GM19467 (cell line): ENCODE measurements around the gene UBIAD1.
"Not testable (repeated sequence)": the region's sequence is repeated elsewhere in the genome, so short reads cannot be mapped to it uniquely, and the experiment has no call there.

Experiments
- ATAC-seq: cut with Tn5 transposase; IDR thresholded peaks from one replicate; pipeline ENCODE4 v1.9.1; 2021; ENCODE audit warnings: mild to moderate bottlenecking, moderate library complexity; ENCODE audit not compliant: unreplicated experiment

UBIAD1 gene, protein sequence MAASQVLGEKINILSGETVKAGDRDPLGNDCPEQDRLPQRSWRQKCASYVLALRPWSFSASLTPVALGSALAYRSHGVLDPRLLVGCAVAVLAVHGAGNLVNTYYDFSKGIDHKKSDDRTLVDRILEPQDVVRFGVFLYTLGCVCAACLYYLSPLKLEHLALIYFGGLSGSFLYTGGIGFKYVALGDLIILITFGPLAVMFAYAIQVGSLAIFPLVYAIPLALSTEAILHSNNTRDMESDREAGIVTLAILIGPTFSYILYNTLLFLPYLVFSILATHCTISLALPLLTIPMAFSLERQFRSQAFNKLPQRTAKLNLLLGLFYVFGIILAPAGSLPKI

DNA sequence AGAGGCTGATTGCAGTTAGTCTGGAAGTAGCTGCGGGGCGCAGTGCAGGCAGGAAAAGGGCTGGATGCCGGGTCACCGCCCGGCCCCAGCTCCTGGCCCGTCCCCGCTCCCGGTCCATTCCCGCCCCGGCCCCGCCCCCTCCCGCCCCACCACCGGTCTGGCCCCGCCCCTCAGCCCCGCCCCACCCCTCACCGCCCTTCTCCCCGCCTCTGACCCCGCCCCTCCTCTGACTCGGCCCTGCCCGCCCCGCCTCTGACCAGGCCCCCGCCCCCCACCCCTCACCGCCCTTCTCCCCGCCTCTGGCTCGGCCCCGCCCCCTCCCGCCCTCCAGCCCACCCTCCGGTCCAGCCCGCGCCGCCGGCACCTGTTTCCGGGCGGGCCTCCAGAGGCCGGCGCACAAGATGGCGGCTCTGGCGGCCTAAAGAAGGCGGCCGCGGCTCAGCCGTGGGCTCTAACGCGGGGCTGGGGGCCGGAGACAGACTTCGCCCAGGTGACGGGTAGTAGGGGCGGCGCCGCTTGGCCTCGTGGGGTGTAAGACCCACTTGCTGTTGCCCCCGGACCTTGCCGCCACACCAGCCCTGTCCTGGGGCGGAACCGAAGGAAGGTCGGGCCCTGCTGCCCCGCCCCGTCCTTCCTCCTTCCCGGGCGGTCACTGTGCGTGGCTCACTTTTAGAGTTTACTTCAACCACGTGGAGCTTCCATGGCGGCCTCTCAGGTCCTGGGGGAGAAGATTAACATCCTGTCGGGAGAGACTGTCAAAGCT is at the start of gene UBIAD1:
Gene UBIAD1, plus strand, starts transcription at position 367 of the 763 bp plus-strand sequence. Its CDS starts 334 bp downstream, at position 701.
- ATAC-seq, result peak; percentile 74

DNA sequence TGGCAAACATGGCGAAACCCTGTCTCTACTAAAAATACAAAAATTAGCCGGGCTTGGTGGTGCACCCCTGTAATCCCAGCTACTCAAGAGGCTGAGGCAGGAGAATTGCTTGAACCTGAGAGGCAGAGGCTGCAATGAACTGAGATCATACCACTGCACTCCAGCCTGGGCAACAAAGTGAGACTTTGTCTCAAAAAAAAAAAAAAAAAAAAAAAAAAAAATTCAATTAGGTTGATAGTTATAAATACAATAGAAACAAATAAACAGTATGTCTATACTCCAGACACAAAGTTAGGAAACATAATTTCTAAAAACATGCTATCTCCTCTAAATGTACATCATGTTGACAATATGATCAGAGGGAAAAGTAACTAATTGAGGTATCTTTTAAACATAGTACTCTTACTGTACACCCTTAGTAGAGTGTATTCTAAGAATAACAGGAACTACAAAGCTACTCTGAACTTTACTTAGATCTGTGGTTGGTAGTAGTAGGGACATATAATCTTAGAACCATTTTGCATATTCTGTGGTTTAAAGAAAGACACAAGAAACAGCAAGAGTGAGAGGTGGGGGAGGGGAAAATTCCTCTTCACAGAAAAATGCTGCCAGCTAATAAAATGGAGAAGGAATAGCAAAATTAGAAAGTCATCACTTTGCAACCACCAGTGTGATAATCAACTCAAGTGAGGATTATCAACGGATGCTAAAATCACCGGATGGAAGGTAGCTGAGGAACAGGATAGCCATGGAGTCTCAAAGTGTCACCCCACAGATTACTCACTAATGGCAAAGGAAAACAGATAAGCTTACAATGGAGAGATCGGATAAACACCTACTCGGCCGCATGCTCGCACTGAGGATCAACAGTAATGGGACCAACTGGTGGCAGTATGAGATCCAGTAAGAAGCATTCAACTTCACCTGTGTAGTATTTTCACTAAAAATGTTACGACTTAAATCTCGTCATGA is 45.6 kb upstream of the UBIAD1 start:
- ATAC-seq, result no peak

DNA sequence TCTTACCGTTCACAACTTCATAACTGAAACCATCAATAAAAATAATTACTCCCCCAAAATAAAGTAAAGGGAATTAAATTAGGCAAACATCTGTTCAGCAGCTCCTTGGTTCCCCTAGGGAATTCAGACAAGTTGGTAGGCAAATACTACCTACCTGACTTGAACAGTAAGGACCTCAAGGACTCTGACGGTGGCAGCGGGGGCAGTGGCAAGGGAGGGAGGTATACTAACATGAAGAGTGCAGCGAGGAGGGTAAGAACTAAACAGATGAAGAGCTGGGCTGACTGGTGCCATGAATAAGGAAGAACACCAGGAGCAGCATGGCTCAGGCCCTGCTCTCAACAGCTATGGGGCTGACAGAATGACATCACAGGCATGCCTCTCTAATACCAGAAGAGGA is 43.8 kb upstream of the UBIAD1 start:
- ATAC-seq, result no peak

DNA sequence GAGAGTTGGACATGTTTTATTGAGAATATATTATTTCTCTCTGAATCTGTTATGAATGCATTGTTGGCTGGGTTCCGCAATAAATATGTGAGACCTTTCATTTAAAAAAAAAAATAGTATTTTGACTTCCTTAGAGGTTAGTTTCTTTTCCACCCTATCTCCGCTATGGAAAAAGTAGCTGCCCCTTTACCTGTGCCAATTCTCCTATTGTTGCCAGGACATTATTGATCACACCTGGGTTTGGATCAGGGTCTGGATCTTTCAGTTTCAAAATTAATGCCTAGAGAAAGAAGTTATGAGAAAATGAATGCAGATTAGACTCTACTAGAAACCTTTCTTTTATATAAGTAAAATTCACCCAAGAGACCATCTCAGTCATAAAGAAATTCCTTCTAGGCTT is 39.8 kb upstream of the UBIAD1 start:
- no peak for ATAC-seq

DNA sequence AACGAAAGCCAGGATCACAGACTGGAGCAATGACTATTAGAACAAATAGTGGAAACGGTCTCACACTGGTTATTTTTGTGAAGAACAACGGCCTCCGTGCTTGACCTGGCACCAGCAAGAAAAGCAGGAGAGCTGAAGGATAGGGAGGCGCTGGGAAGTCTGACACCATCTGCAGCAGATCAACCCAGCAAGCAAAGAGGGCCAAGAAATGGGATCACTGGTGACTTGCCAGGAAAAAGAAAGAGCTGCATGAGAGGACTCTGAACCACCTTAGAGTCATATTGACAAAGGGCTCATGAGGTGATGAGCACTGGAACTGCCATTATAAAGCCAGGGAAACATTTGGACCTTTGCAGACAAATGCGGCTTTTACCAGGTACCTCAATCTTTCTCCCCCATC is 35.6 kb upstream of the UBIAD1 start:
- no peak for ATAC-seq

DNA sequence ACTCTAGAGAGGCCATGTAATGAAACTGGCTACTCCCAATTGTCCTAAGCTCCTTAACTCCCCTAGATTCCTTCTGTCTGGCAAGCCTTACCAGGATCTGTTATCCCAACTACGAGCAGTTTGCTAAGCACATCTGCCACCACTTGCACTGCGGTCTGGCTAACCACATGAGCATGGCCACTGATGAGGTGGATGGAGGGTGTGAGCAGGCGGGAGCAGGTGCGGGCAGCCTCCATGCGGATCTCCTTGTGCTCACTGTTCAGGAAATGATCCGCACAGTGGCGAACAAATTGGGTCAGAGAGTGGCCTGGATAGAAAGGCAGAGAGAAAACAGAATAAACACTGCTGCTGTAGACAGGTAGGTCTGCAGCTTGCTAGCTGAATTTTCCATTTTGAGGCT is 34.7 kb upstream of the UBIAD1 start:
- no peak for ATAC-seq

DNA sequence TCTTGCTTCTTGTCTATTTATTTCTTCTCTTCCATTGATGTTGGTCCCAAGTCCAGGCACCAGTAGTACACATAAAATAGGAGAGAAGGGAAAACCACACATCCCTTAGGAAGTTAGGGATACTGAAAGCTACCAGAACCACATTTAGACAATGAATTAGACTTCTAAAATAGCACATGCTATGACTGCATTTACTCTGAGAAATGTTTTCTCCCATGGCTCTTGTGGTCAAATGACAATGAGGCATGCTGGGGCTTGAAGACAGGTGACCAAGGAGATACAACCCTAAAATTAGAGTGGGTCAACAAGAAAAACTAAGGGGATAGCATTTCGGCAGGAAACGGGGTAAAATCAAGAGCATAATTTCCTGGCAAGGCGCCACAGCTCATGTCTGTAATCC is 27.8 kb upstream of the UBIAD1 start:
- no peak for ATAC-seq

DNA sequence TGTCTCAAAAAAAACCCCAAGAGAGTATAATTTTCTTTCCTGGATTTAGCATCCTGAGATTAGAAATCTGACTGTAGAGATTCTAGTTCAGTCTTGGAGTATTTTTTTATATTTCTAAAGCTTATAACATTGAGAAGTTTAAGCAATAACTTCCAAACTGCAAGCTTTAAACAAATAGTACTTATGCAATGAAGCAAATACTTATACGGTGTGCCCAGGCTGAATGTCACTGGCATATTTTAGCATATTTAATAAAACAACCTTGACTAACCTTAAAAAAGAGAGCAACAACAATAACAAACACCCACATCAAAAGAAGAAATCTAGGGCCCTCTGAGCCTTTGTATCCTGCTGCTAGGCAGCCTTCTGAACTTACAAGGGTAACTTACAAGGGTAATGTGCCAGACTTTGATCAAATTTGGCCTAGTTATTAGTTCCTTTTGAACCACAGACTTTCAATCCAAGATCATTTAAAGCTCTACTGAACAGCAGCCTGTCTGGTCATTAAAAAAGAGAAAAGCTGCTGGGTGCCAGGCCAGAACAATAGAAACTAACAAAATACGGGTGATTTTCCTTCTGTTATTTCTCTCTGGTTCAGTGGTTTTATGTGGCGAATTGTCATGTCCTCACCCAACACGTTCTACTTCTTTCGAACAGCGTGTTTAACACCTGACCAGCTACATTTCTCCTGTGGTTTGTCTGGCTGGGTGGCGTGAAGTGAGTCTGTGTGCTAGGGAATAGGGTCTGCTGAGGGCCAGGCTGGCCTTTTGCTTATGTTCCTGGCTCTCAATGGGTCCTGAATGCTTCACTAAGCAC is 26.9 kb upstream of the UBIAD1 start:
- ATAC-seq, result no peak

DNA sequence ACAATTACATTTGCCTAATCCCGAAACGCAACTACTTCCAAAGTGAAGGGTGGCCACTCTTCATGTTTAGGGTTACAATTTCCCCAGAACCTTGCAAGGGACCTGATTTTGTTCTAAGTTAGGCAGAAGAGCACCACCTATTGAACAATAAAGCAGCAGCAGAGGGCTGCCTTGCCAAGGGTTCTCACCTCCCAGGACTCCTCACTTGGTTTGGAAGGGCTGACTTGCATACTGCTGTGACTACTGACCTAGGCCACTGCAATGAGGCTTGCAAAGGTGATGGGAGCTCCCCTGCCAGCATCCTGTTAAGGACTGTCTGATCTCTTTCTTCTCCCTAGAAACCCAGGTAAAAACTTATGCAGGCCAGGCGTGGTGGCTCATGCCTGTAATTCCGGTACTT is 24.8 kb upstream of the UBIAD1 start:
- ATAC-seq, result no peak

DNA sequence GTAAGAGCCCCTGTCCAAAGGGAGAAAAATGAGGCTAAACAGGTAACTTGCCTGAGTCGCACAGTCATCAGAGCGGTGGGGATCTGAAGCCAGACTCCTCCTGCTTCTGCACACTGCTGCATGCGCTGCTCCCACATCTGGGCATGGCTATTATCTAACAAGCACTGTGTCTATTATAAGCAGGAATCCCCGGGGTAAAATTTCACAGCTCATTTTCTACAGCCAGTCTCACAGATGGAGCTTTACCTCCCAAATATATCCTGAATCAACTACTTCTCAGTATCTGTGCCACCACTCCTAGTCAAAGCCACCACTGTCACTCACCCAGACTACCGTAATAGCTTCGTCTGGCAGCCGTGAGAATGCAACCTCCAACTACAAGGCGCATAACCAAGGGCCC is 20.5 kb upstream of the UBIAD1 start:
- no peak for ATAC-seq

DNA sequence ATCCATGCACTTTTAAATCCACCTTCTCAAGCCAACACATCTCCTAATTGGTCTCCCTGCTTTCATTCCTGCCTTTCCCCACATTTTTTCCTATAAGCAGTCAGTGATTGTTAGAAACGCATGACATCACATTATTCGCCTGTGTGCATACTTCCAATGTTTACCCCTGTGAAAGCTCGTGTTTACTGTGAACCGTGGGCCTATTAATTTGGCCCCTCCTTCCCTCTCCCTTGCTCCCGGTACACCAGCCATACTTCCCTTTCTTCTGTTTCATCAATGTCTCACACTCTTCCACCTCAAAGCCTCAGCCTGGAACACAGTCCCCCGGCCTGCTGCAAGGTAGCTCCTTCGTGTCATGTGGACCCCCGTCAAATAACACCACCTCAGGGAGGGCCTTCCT is 19.8 kb upstream of the UBIAD1 start:
- ATAC-seq, result no peak

DNA sequence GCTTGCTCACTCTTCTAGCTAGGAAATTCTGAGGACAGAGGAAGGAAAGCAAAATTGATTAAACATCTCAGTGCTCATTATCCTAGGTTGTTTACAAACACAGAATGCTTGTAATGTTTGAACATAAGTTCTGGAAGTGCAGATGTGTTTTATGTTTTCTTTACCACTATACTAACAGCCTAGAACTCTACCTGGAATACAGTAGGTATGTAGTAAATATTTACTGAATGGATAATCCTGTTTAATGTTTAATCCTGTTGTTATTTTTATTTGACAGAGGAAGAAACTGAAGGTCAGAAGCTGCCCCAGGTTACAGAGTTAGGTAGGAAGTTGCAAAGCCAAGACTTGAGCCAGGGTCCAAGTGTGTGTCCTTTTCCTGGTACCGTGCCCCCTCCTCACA is 16.7 kb upstream of the UBIAD1 start:
- no peak for ATAC-seq

DNA sequence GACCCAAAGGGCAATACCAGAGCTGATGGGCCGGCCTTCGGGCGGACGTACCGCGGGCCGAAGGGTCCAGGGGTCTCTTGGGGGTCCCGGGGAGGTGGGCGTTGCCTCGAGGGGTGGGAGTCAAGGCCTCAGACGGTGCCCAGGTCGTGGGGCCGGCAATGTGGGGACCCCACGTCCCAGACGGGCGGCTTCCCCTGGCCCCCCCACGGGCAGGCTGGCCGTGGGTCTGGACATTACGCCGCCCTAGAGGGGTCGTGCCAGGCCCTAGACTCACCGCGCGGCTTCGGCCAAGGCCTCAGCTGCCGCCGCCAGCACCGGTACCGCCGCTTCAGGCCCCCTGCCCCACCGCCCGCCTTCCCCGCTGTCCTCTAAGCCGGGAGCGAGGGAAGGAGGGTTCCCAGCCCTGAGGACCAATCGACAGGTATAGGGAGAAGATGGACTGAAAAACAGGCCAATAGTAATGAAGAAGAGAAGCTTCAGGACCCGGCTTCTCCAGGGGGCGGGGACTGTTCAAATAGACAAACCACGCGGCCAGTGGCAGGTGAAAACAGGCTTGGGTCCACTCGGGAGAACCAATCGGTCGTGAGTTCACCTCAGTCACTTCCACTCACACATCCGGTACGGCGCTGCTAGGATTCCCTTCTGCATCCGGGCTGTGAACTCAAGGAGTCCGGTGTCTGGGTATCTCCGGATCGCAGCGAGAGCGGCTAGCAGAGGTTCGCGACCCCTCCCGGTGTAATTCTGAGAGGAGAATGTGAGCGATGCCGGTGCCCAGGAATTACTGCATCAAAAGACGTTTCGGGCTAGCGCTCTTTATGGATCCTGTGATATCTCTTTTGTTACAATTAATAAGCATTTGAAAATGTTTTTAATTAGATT is 10.6 kb upstream of the UBIAD1 start, which contains the start of gene MTOR:
Gene MTOR, minus strand, starts transcription at position 381 of the 879 bp plus-strand sequence. CDS start 3,142 bp downstream, outside the sequence.
- ATAC-seq, result peak; percentile 99

DNA sequence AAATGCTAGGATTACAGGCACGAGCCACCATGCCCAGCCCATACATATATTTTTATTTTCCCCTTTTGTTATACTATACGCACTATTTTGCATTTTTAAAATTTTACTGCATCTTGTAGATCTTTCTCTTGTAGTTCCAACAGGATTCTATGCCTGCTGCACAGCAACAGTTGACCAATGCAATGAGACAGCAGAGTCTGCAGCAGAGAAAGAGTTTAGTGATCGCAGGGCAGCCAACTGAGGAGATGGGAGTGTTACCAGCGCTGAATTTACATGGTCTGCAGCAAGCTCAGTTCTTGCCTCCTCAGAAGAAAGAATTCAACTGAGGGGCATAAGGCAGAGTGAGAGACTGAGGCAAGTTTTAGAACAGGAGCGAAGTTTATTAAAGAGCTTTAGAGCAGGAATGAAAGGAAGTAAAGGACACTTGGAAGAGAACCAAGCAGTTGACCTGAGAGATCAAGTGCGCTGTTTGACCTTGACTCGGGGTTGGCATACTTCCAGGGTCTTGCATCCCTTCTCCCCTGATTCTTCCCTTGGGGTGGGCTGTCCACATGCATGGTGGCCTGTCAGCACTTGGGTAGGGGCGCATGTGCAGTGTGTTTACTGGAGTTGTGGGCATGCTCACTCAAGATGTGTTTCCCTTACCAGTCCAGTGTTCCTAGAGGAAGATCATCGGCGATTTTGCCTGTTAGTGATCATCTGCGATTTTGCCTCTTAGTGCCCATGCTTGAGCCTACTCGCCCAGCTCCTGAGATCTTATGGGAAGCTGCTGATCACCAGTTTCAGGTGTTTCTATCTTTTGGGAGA is 6.5 kb upstream of the UBIAD1 start:
- ATAC-seq, result no peak

DNA sequence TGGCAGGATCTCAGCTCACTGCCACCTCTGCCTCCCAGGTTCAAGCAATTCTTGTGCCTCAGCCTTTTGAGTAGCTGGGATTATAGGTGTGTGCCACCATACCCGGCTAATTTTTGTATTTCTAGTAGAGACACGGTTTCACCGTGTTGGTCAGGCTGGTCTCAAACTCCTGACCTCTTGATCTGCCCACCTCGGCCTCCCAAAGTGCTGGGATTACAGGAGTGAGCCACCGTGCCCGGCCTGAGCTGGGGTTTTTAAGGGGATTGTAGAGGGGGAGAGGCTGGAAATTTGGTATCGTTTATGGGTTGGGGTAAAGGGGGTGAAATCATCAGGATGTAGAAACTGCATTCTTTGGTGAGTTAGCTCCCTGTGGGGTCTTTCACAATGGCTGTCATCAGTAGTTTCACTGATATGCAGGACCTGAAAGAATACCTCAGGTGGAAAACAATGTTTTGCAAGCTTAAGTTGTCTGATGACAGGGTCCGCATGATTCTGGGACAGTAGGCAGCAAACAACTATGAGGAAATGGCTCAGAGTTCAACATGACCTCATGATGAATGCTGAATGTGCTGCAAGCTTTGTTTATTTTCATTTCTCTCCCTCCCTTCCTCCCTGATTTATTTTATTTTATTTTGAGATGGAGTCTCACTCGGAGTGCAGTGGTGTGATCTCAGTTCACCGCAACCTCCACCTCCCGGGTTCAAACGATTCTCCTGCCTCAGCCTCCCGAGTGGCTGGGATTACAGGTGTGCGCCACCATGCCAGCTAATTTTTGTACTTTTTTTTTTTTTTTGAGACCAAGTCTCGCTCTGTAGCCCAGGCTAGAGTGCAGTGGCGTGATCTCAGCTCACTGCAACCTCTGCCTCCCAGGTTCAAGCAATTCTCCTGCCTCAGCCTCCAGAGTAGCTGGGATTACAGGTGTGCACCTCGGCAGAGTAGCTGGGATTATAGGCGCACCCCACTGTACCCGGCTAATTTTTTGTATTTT is 5.4 kb upstream of the UBIAD1 start:
- not testable (repeated sequence) for ATAC-seq

DNA sequence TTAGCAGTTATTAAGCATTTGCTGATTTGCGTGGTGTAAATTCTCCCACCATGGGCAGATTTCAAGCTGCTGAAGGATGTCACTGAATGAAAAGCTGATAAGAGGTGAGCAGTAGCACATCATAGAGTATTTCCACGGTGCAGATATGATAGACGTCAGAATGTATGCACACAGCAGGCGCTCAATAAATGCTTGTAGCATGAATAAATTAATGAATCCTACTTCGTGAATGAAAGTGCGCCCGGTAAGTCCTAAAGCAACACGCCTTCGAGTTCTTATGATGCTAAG is 510 bp upstream of the UBIAD1 start:
- ATAC-seq, result no peak

DNA sequence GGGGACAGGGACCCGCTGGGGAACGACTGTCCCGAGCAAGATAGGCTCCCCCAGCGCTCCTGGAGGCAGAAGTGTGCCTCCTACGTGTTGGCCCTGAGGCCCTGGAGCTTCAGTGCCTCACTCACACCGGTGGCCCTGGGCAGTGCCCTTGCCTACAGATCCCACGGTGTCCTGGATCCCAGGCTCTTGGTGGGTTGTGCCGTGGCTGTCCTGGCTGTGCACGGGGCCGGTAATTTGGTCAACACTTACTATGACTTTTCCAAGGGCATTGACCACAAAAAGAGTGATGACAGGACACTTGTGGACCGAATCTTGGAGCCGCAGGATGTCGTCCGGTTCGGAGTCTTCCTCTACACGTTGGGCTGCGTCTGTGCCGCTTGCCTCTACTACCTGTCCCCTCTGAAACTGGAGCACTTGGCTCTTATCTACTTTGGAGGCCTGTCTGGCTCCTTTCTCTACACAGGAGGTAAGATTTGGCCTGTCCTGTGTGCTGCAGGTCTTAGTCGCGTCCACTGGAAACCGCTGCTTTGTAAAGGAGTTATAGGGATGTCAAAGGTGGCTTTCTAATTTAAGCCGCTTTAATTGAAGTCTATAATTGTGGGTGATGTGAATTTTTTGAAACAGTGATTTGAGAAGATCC is 717 bp downstream of the UBIAD1 start:
- peak; percentile 25 for ATAC-seq
